Cardiac fibroblast (primary cell): ENCODE data around the gene P2RX7.

Experiments used
- DNase-seq, 2 donors: peaks; one replicate each; pipeline versions ENCODE4 v3.0.0 to v3.0.0-alpha.2; 2010; ENCODE audit warnings: low read depth in 2 of 2
- H3K4me3 ChIP-seq, 2 donors: replicated peaks in 1 of 2; 1 replicate in 1 of 2; 2 replicates in 1 of 2; pipeline ENCODE4 v1.5.1; 2011; ENCODE audit warnings: low read depth in 2 of 2, low read length in 2 of 2, mild to moderate bottlenecking in 2 of 2, moderate library complexity in 1 of 2
- CTCF ChIP-seq: IDR thresholded peaks from one replicate; pipeline ENCODE4 v1.5.1; 2011; ENCODE audit warnings: low read depth, mild to moderate bottlenecking, low read length, inconsistent platforms

P2RX7 gene

GRCh38 chr12:121095544-121096198 lies 37.0 kb upstream of the P2RX7 start:
- DNase-seq, result peak; percentile 52 to 55
- peak overlapping the region in 1 of 2 donors; percentile 44 for H3K4me3 ChIP-seq
- peak; percentile 89 for TF ChIP-seq CTCF

- DNase-seq, result no peak
- no peak for TF ChIP-seq CTCF
- H3K4me3 ChIP-seq, result no peak overlapping the region
Observed at GRCh38 chr12:121096199-121096798, 36.4 kb upstream of the P2RX7 start.

GRCh38 chr12:121099779-121100178 lies 32.9 kb upstream of the P2RX7 start:
- no peak for DNase-seq
- no peak for TF ChIP-seq CTCF

GRCh38 chr12:121102307-121102706 lies 30.4 kb upstream of the P2RX7 start:
- DNase-seq, result no peak
- H3K4me3 ChIP-seq, result no peak overlapping the region
- no peak for TF ChIP-seq CTCF

More at GRCh38 chr12:121099779-121100178, 32.9 kb upstream of the P2RX7 start:
- no peak overlapping the region for H3K4me3 ChIP-seq

GRCh38 chr12:121107681-121108080 lies 25.0 kb upstream of the P2RX7 start:
- no peak for TF ChIP-seq CTCF
- no peak for DNase-seq
- no peak overlapping the region for H3K4me3 ChIP-seq

- no peak for TF ChIP-seq CTCF
- DNase-seq, result no peak
- no peak overlapping the region for H3K4me3 ChIP-seq
Observed at GRCh38 chr12:121108492-121108891, 24.2 kb upstream of the P2RX7 start.
